NB4 (cell line): ENCODE data around the gene CNTNAP2.
"Not testable (repeated sequence)": the region's sequence is repeated elsewhere in the genome, so short reads cannot be mapped to it uniquely, and the experiment has no call there.

ENCODE experiments used
- CTCF ChIP-seq: IDR thresholded peaks from one replicate; pipeline ENCODE4 v1.5.1; 2012; ENCODE audit warnings: low read depth, low read length
- MYC ChIP-seq: IDR thresholded peaks from 2 replicates; pipeline ENCODE4 v1.6.1; 2011; ENCODE audit warnings: low read depth, low read length
- POLR2A ChIP-seq: IDR thresholded peaks from 2 replicates; pipeline ENCODE4 v1.6.1; 2011; ENCODE audit warnings: mild to moderate bottlenecking; ENCODE audit not compliant: insufficient read length; ENCODE audit errors: extremely low read depth

GRCh38 chr7:148465441-148465840, 2348.8 kb downstream of the CNTNAP2 start:
- not testable (repeated sequence) for TF ChIP-seq POLR2A, CTCF, MYC
